ENCODE results near the gene QRICH1.

Gene QRICH1

GRCh38 chr3:49124991-49125670, 31.3 kb upstream of the QRICH1 start:
- Histone ChIP-seq H3K9me3 (ENCODE audit: control insufficient read depth, low read length) (no peaks in the 10 kb centered on the region), H3K36me3 (ENCODE audit: control insufficient read depth, insufficient read depth, low read length) (no peaks in the 10 kb centered on the region), H3K4me3 (ENCODE audit: insufficient read depth, low read depth, low read length, poor library complexity, severe bottlenecking) (no peak overlapping the region), H3K4me1 (ENCODE audit: control insufficient read depth, insufficient read depth, low read length, poor library complexity, severe bottlenecking) (peaks cover 11% of the 10 kb centered on the region), H3K27ac (ENCODE audit: insufficient read depth, low read length, poor library complexity, severe bottlenecking) (no peak overlapping the region), H3K27me3 (replicated peaks; ENCODE audit: control insufficient read depth, insufficient read depth, low read length, poor library complexity, severe bottlenecking) (no peaks in the 10 kb centered on the region)
- DNase-seq: no peak

GRCh38 chr3:49124203-49124602, 30.3 kb upstream of the QRICH1 start:
- no peak for DNase-seq
- no peaks in the 10 kb centered on the region for H3K9me3 ChIP-seq (ENCODE audit: control insufficient read depth, low read length)
- H3K4me3 ChIP-seq (ENCODE audit: insufficient read depth, low read depth, low read length, poor library complexity, severe bottlenecking): no peak overlapping the region
- H3K27ac ChIP-seq (ENCODE audit: insufficient read depth, low read length, poor library complexity, severe bottlenecking): no peak overlapping the region
- H3K27me3 ChIP-seq (replicated peaks; ENCODE audit: control insufficient read depth, insufficient read depth, low read length, poor library complexity, severe bottlenecking): no peaks in the 10 kb centered on the region
- peaks cover 20% of the 10 kb centered on the region for H3K4me1 ChIP-seq (ENCODE audit: control insufficient read depth, insufficient read depth, low read length, poor library complexity, severe bottlenecking)
- no peaks in the 10 kb centered on the region for H3K36me3 ChIP-seq (ENCODE audit: control insufficient read depth, insufficient read depth, low read length)

- H3K27me3 ChIP-seq (replicated peaks; ENCODE audit: control insufficient read depth, insufficient read depth, low read length, poor library complexity, severe bottlenecking): no peaks in the 10 kb centered on the region
- H3K27ac ChIP-seq (ENCODE audit: insufficient read depth, low read length, poor library complexity, severe bottlenecking): no peak overlapping the region
- H3K4me3 ChIP-seq (ENCODE audit: insufficient read depth, low read depth, low read length, poor library complexity, severe bottlenecking): no peak overlapping the region
- DNase-seq: no peak
- H3K4me1 ChIP-seq (ENCODE audit: control insufficient read depth, insufficient read depth, low read length, poor library complexity, severe bottlenecking): peaks cover 23% of the 10 kb centered on the region
- peaks cover 4% of the 10 kb centered on the region for H3K36me3 ChIP-seq (ENCODE audit: control insufficient read depth, insufficient read depth, low read length)
- H3K9me3 ChIP-seq (ENCODE audit: control insufficient read depth, low read length): no peaks in the 10 kb centered on the region
Observed at GRCh38 chr3:49123687-49124086, 29.8 kb upstream of the QRICH1 start.

GRCh38 chr3:49122886-49123545, 29.1 kb upstream of the QRICH1 start:
- H3K4me1 ChIP-seq (ENCODE audit: control insufficient read depth, insufficient read depth, low read length, poor library complexity, severe bottlenecking): peaks cover 23% of the 10 kb centered on the region
- no peaks in the 10 kb centered on the region for H3K27me3 ChIP-seq (replicated peaks; ENCODE audit: control insufficient read depth, insufficient read depth, low read length, poor library complexity, severe bottlenecking)
- no peaks in the 10 kb centered on the region for H3K9me3 ChIP-seq (ENCODE audit: control insufficient read depth, low read length)
- peaks cover 8% of the 10 kb centered on the region for H3K36me3 ChIP-seq (ENCODE audit: control insufficient read depth, insufficient read depth, low read length)
- no peak overlapping the region for H3K4me3 ChIP-seq (ENCODE audit: insufficient read depth, low read depth, low read length, poor library complexity, severe bottlenecking)
- no peak for DNase-seq
- no peak overlapping the region for H3K27ac ChIP-seq (ENCODE audit: insufficient read depth, low read length, poor library complexity, severe bottlenecking)

- no peak overlapping the region for H3K4me3 ChIP-seq (ENCODE audit: insufficient read depth, low read depth, low read length, poor library complexity, severe bottlenecking)
- no peak for DNase-seq
- H3K36me3 ChIP-seq (ENCODE audit: control insufficient read depth, insufficient read depth, low read length): peaks cover 14% of the 10 kb centered on the region
- H3K4me1 ChIP-seq (ENCODE audit: control insufficient read depth, insufficient read depth, low read length, poor library complexity, severe bottlenecking): peaks cover 23% of the 10 kb centered on the region
- H3K27ac ChIP-seq (ENCODE audit: insufficient read depth, low read length, poor library complexity, severe bottlenecking): no peak overlapping the region
- H3K9me3 ChIP-seq (ENCODE audit: control insufficient read depth, low read length): no peaks in the 10 kb centered on the region
- H3K27me3 ChIP-seq (replicated peaks; ENCODE audit: control insufficient read depth, insufficient read depth, low read length, poor library complexity, severe bottlenecking): no peaks in the 10 kb centered on the region
Observed at GRCh38 chr3:49122451-49122850, 28.6 kb upstream of the QRICH1 start.

GRCh38 chr3:49122022-49122421, 28.2 kb upstream of the QRICH1 start:
- peaks cover 23% of the 10 kb centered on the region for H3K4me1 ChIP-seq (ENCODE audit: control insufficient read depth, insufficient read depth, low read length, poor library complexity, severe bottlenecking)
- H3K9me3 ChIP-seq (ENCODE audit: control insufficient read depth, low read length): no peaks in the 10 kb centered on the region
- H3K36me3 ChIP-seq (ENCODE audit: control insufficient read depth, insufficient read depth, low read length): peaks cover 18% of the 10 kb centered on the region
- no peaks in the 10 kb centered on the region for H3K27me3 ChIP-seq (replicated peaks; ENCODE audit: control insufficient read depth, insufficient read depth, low read length, poor library complexity, severe bottlenecking)
- no peak for DNase-seq
- H3K27ac ChIP-seq (ENCODE audit: insufficient read depth, low read length, poor library complexity, severe bottlenecking): peak overlapping the region; percentile 90
- H3K4me3 ChIP-seq (ENCODE audit: insufficient read depth, low read depth, low read length, poor library complexity, severe bottlenecking): no peak overlapping the region

- H3K4me3 ChIP-seq (ENCODE audit: insufficient read depth, low read depth, low read length, poor library complexity, severe bottlenecking): peak overlapping the region; percentile 81
- no peak for DNase-seq
- peak overlapping the region; percentile 90 for H3K27ac ChIP-seq (ENCODE audit: insufficient read depth, low read length, poor library complexity, severe bottlenecking)
Observed at GRCh38 chr3:49121132-49121736, 27.4 kb upstream of the QRICH1 start.

GRCh38 chr3:49120438-49121131, 26.7 kb upstream of the QRICH1 start, which contains the start of gene USP19:
USP19 (minus strand) TSS chr3:49120823; CDS start chr3:49119145, 1,678 bp downstream.
- peak; percentile 90 to 92 (median 90) for DNase-seq
- H3K4me3 ChIP-seq (ENCODE audit: insufficient read depth, low read depth, low read length, poor library complexity, severe bottlenecking): peak within 1 kb of the TSS; percentile 81
- peaks cover 23% of the 10 kb centered on the region for H3K4me1 ChIP-seq (ENCODE audit: control insufficient read depth, insufficient read depth, low read length, poor library complexity, severe bottlenecking)
- H3K9me3 ChIP-seq (ENCODE audit: control insufficient read depth, low read length): no peaks in the 10 kb centered on the region
- peaks cover 31% of the 10 kb centered on the region for H3K36me3 ChIP-seq (ENCODE audit: control insufficient read depth, insufficient read depth, low read length)
- no peaks in the 10 kb centered on the region for H3K27me3 ChIP-seq (replicated peaks; ENCODE audit: control insufficient read depth, insufficient read depth, low read length, poor library complexity, severe bottlenecking)
- peak within 1 kb of the TSS; percentile 90 for H3K27ac ChIP-seq (ENCODE audit: insufficient read depth, low read length, poor library complexity, severe bottlenecking)

More at GRCh38 chr3:49121132-49121736, 27.4 kb upstream of the QRICH1 start:
- no peaks in the 10 kb centered on the region for H3K9me3 ChIP-seq (ENCODE audit: control insufficient read depth, low read length)
- H3K27me3 ChIP-seq (replicated peaks; ENCODE audit: control insufficient read depth, insufficient read depth, low read length, poor library complexity, severe bottlenecking): no peaks in the 10 kb centered on the region
- peaks cover 25% of the 10 kb centered on the region for H3K36me3 ChIP-seq (ENCODE audit: control insufficient read depth, insufficient read depth, low read length)
- peaks cover 23% of the 10 kb centered on the region for H3K4me1 ChIP-seq (ENCODE audit: control insufficient read depth, insufficient read depth, low read length, poor library complexity, severe bottlenecking)

GRCh38 chr3:49120096-49120437, 26.2 kb upstream of the QRICH1 start:
- H3K4me1 ChIP-seq (ENCODE audit: control insufficient read depth, insufficient read depth, low read length, poor library complexity, severe bottlenecking): peaks cover 23% of the 10 kb centered on the region
- peaks cover 36% of the 10 kb centered on the region for H3K36me3 ChIP-seq (ENCODE audit: control insufficient read depth, insufficient read depth, low read length)
- no peak for DNase-seq
- peak overlapping the region; percentile 81 for H3K4me3 ChIP-seq (ENCODE audit: insufficient read depth, low read depth, low read length, poor library complexity, severe bottlenecking)
- no peaks in the 10 kb centered on the region for H3K27me3 ChIP-seq (replicated peaks; ENCODE audit: control insufficient read depth, insufficient read depth, low read length, poor library complexity, severe bottlenecking)
- peak overlapping the region; percentile 90 for H3K27ac ChIP-seq (ENCODE audit: insufficient read depth, low read length, poor library complexity, severe bottlenecking)
- no peaks in the 10 kb centered on the region for H3K9me3 ChIP-seq (ENCODE audit: control insufficient read depth, low read length)

All from effector memory CD4-positive, alpha-beta T cell (primary cell).